K562 (cell line): ENCODE data around the gene TMEM217.

Experiments
- CTCF ChIP-seq, 3 experiments: IDR thresholded peaks in 2 of 3; conservative IDR thresholded peaks in 1 of 3; 2 replicates each; pipeline ENCODE4 v1.5.1; 2011 to 2012; ENCODE audit warnings: low read length in 3 of 3, mild to moderate bottlenecking in 3 of 3, control low read depth in 2 of 3, improper control_type of control experiment in 1 of 3, inconsistent platforms in 1 of 3, low read depth in 1 of 3, mixed read lengths in 1 of 3, moderate library complexity in 1 of 3; ENCODE audit not compliant: insufficient read depth in 2 of 3
- ELF2 ChIP-seq: fragments of 250-450 bp; sonication (Bioruptor Pico); IDR thresholded peaks from 2 replicates; pipeline ENCODE4 v1.5.0; 2021; ENCODE audit warnings: mild to moderate bottlenecking
- POU5F1 ChIP-seq: fragments of 150-350 bp; IDR thresholded peaks from 2 replicates; pipeline ENCODE4 v1.6.1; 2014; ENCODE audit warnings: borderline replicate concordance, low read length, low read depth, mild to moderate bottlenecking; ENCODE audit not compliant: partially characterized antibody
- TCF7 ChIP-seq: sonication (generic); IDR thresholded peaks from 2 replicates; pipeline ENCODE4 v1.6.1; 2016; ENCODE audit warnings: antibody characterized with exemption, borderline replicate concordance
- TEAD2 ChIP-seq: fragments of 450-650 bp; IDR thresholded peaks from 2 replicates; pipeline ENCODE4 v1.6.1; 2016; ENCODE audit warnings: missing genetic modification characterization, control low read depth, missing compliant biosample characterization
- ZNF239 ChIP-seq: fragments of 250-450 bp; sonication (Bioruptor Pico); IDR thresholded peaks from 2 replicates; pipeline ENCODE4 v1.4.0; 2020; ENCODE audit warnings: mild to moderate bottlenecking
- TF ChIP-seq, protein P1 (sequence below): IDR thresholded peaks from 2 replicates; pipeline ENCODE4 v1.6.1; 2016; ENCODE audit warnings: missing genetic modification characterization, missing compliant biosample characterization

- TF ChIP-seq TCF7 (no peak), POU5F1 (no peak), ZNF239 (no peak), CTCF (IDR thresholded peaks at IDR 0.05 in 2 of 3, conservative IDR thresholded peaks at IDR 0.05 in 1 of 3; ENCODE audit: insufficient read depth in 2 of 3, low read depth in 1 of 3, low read length in 3 of 3) (no peak), TEAD2 (tag) (no peak), ELF2 (no peak)
- TF ChIP-seq, protein P1, sequence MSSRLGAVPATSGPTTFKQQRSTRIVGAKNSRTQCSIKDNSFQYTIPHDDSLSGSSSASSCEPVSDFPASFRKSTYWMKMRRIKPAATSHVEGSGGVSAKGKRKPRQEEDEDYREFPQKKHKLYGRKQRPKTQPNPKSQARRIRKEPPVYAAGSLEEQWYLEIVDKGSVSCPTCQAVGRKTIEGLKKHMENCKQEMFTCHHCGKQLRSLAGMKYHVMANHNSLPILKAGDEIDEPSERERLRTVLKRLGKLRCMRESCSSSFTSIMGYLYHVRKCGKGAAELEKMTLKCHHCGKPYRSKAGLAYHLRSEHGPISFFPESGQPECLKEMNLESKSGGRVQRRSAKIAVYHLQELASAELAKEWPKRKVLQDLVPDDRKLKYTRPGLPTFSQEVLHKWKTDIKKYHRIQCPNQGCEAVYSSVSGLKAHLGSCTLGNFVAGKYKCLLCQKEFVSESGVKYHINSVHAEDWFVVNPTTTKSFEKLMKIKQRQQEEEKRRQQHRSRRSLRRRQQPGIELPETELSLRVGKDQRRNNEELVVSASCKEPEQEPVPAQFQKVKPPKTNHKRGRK (tag), result no peak
Measured at GRCh38 chr6:37304766-37305165, 46.8 kb upstream of the TMEM217 start.
